Inflammatory macrophage treated with lipopolysaccharide for 1 hour (primary cell): Measurements from ENCODE around the gene MBP.

ENCODE experiments used
- DNase-seq, 2 donors: peaks; one replicate each; pipeline ENCODE4 v3.0.0-alpha.2; 2020 to 2022

Gene MBP

DNA sequence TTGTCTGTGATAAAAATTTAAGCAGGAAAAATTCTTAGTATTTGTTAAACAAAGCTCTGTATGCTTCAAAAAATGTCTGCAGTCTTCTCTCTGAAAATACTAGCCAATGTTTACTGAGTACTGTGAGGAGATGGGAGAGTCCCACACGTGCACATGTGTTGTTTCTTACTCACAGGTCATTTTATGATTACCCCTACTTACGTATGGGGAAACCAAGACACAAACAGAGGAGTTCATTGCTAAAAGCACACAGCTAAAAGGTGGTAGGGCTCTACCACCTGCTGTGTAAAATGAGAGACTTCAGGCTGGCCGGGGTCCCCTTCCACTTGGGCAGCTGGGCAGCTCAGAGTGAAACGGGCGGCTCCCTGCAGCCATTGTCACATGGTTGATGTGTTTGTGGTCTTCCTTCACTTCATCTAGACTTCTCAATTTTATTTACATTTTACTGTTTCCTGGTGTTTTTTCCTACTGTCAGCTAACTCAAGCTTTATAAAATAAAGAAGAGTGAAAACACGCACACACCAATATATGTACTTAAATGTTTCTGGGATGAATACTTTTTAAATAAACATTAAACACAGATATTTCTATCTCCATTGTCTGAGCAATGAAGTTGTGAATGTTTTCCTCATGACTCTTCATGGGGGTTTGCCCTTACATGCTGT is 71.2 kb downstream of the MBP start:
- DNase-seq = no peak

DNA sequence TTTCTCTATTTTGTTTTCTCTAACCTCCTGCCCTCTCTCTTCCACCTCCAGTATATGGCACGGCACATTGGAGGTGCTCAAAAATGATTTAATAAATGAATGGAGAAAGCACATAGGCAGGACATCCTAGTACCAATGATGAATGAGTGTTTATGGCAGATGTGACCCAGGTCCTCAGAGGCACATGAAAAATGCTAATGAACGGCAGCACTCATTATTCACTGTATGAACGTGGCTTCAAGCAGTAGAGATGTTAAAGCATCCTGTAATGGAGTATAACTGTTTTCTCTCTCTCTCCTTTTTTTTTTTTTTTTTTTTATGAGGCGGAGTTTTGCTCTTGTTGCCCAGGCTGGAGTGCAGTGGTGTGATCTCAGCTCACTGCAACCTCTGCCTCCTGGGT is 72.4 kb downstream of the MBP start:
- DNase-seq = no peak

GRCh38 chr18:77059294-77059916 is 73.2 kb downstream of the MBP start:
- DNase-seq = peak; percentile 63 to 77

DNA sequence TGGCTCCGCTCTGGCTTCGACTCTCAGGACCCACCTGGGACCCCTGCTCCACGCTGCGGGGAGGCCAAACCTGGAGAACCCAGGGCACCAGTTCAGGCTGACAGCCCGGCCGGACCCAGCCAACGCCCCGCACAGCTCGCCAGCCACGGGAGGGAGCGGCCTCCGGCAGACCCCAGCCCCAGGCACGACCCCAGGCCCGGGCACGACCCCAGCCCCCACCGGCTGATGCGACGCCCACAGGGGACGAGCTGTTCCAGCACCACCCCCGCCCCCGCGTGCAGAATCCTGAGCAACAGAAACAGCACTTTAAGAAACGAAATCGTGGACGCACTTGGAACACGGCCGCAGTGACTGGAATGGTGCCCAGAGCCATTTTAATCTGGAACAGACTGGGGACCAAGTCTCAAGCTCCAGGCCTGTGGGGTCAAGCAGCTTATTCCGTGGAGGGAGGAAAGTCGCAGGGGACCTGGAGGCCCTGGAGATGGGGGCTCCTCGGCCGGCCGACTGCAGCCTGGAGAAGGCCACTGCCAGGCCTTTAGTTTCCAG is 74.2 kb downstream of the MBP start:
- no peak for DNase-seq

- DNase-seq = peak in 1 of 2 donors; percentile 26
Observed at GRCh38 chr18:77057006-77057395, 75.6 kb downstream of the MBP start.

DNA sequence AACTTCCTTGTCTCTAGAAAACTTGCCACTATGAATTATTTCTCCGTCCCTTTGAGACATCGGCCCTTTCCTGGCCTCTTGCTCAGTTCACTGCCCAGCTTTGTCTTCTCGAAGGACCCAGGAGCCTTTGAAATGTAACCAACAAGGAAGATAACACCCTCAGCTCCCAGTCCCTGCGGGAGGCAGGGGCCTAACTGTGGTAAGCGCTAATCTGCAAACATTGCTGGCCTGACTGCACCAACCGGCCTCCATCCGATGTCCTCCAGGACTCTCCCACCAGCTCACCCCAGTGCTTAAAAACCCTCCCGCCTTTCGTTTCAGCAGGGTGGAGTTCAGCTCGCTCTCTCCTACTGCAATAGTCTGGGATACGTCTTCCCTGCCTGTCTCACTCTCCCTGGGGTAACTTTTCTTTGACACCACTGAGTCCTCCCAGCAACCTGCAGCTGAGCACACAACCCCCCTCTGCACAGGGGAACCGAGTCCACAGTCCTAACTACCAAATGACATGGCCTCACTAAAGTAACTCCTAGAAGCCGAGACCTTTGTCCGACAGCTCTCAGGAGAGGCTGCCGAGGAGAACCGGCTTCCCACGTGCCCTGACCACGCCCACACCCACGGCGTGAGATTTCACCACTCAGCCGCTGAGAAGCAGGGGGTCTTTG is 76.1 kb downstream of the MBP start:
- DNase-seq = peak in 1 of 2 donors; percentile 36

- DNase-seq = no peak
Observed at GRCh38 chr18:77055429-77056300, 76.9 kb downstream of the MBP start.

DNA sequence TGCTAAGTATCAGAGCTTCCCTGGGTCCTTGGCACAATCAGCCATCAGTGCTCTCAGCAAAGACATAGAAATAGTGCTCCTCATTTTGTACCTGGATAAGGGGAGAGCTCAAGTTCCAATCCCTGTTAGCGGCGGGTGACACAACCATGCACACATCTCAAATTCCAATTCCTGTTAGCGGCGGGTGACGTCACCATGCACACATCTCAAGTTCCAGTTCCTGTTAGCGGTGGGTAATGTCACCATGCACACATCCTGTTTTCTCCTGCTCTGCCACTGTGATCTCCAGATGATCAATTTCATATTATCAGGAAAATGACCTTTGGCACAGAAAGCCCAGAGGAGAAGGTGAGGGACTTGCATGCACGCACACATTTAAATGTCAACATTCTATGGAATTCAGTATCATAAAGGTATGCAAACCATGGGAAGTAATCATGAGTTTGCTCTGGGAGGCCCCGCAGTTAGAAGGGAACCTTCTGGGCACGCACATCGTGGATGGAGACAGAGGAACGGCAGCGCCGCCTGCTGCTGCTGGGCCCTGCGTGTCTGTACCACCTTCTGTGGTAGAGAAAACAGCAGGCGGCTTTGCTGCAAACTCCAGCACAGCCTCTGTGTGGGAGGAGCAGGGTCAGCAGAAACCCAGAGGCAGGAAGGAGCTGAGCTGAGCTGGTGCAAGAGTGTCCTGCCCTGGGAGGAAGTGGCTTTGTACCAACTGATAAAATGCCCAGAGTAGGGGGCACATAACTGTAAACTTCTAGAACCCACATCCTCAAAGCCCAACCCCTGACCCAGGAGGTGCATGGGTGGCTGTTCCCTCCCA is 77.8 kb downstream of the MBP start:
- DNase-seq = peak; percentile 87 to 94

DNA sequence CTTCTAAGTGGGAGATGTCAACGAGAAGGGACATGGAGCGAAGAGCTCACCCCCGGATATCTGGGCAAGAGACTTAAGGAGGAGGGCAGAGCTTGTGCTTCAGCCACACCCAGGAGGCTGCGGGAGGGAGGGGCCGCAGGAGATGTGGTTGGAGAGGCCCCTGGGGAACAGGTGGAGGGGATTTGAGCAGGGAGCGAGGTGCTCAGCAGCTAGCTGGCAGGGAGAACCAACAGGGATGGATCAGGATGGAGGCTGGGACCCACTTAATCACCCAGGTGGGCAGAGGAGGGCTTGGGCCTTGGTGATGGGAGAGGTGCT is 78.3 kb downstream of the MBP start:
- DNase-seq = no peak

GRCh38 chr18:77053616-77054287 is 78.8 kb downstream of the MBP start:
- no peak for DNase-seq

GRCh38 chr18:77052983-77053309 is 79.6 kb downstream of the MBP start:
- DNase-seq = peak; percentile 65 to 67

DNA sequence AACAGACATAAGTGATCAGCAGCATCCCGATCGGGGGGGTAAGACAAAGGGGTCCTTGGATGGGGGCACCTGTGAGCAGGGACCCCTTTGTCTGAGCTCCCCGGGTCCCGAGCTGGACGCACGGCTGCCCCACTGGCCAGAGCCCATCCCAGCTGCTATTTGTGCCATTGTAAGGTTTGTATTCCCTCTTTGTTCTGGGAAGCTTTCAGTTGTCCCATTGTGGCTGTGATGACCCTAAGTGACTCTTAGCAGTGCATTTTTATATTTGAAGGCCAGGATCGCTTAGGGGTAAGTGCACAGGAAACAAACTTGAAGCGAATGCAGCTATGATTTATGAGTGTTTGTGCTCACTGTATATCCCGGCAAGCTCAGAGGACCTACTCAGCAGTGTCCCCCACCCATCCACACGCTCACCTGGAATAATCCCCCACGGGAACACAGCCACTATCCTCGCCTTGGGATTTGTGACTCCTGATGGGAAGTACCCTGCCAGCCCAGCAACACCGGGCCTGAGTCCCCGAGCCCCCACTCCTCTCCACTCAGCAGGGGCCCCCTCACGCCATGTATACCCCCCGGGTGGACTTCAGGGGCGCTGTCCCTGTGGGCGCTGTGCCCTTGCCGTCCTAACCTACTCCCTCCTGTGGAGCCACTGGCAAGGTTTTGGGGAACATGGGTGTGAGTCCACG is 80.1 kb downstream of the MBP start:
- DNase-seq = no peak

DNA sequence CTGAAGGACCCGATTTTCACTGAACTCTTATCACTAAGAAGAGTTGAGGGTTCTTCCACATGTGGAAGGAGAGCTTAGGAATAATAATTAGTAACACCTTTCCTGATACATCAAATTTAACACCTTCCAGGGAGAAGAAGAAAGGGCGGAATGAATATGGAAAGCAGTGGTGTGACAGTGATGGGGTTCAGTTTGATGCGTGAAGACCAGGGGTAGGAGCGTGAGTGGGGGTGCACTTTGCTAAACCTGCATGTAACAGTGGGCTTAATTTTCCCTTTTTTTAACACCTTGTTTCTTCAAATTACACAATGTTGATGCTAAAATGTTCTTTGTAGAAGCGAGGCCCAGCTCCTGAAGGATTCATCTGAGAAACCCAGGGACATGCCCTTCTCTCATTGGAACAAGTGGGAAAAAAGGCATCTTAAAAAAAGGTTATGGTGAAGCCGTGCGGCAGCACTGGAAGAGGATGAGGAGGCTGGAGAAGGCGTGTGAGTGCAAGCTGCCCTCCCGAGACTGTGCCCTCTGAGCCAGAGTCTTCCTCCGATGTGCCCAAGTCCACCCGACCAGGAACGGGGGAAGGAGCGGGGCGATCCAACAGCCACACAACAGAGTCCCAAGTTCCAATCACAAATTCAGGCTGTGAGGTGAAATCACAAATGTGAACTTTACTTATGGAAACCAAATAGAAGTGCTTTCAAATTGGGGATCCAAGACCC is 80.8 kb downstream of the MBP start:
- no peak for DNase-seq

DNA sequence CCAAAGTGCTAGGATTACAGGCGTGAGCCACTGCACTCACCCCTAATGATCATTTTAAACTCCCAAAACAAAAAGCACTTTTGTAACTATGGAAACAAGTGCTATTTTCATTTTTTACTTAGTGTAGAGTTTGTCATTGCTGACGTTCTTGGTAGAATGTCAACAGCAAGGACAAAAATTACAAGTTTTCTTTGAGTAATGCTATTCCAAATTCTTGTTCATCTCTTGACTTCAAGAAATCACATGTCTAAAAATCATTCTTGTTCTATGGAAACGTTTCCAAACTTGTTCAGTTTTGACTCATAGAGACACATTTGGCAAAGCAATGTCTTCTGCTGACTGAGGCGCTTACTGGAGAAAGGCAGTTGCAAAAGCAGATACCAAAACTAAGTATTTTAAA is 82.6 kb downstream of the MBP start:
- no peak for DNase-seq

DNA sequence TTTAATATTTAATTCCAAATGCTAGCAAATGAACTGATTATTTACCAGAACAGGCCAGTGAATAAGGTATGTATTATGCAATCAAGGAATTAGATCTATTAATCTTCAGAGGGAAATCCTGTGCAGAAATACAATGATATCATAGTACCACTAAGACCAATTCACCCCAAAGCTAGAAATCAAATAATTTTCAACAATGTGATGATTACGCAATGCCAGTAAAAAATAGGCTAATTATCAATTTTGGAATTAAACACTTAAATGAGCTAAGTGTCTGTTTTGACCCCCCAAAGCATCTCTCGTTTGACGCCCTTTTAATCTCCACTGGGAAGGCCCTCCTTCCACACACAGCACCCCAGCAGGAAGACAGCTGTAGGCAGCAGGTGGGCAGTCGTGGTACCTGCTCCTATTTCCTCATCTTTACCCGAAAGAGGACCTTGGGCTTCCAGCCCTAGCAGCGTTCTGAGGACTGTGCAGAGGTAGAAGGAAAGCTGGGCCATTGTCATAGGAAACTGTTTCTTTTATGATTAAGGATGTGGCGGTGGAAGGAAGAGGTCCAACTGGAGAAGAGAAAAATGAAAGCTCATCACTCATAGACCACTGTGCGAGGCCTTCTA is 84.7 kb downstream of the MBP start:
- no peak for DNase-seq

GRCh38 chr18:77046994-77047393 is 85.6 kb downstream of the MBP start:
- no peak for DNase-seq

- DNase-seq = no peak
Observed at GRCh38 chr18:77046409-77046808, 86.2 kb downstream of the MBP start.

DNA sequence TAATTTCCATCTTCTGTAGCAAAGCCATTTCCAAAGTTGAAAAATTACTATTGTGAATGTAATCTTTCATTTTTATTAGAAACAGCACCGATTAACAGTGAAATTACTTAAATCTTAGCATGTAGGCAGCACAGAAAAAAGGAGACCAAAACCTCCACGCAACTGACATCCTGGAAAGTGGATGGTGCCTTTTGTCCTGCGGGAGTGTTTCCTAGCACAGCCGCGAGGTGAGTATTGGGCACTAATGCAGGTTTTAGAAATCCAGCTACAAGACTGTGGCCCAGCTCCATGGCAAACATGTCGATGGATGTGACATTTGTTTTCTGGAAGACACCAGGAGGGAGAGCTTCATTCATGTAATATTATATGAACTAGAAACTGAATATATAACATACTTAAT is 86.9 kb downstream of the MBP start:
- DNase-seq = no peak

- DNase-seq = no peak
Observed at GRCh38 chr18:77044866-77045664, 87.5 kb downstream of the MBP start.
